Neural cell (in vitro differentiated cells): ENCODE data around the gene BTBD9.

Experiments
- CTCF ChIP-seq: fragments of 450-650 bp; IDR thresholded peaks from 2 replicates; pipeline ENCODE4 v1.5.1; 2014; ENCODE audit warnings: antibody characterized with exemption, mild to moderate bottlenecking, moderate library complexity; ENCODE audit not compliant: poor library complexity, severe bottlenecking
- EZH2 ChIP-seq: fragments of 200-600, 300-800 bp; shearing (Covaris generic), sonication (generic); IDR thresholded peaks from 2 replicates; pipeline ENCODE4 v1.6.1; 2014; ENCODE audit warnings: antibody characterized with exemption, low read length, borderline replicate concordance, mild to moderate bottlenecking; ENCODE audit not compliant: insufficient read depth, poor library complexity, severe bottlenecking
- POLR2AphosphoS5 ChIP-seq: IDR thresholded peaks from 2 replicates; pipeline ENCODE4 v1.6.1; 2012

GRCh38 chr6:38176797-38177751, 462.7 kb downstream of the BTBD9 start:
- TF ChIP-seq POLR2AphosphoS5 (no peak), EZH2 (no peak), CTCF (no peak)
